Activated CD4-positive, alpha-beta T cell treated with anti-CD3 and anti-CD28 coated beads, Interleukin-2, Interleukin-4, amounts not matched to agents 100 ng/mL and 50 ng/mL, durations not matched to agents 16 hours and 8 hours (primary cell): ENCODE data around the gene GIMAP5.

Source experiments
- DNase-seq: peaks from one replicate; pipeline ENCODE4 v3.0.0-alpha.2; 2020; ENCODE audit warnings: low spot score

Gene GIMAP5

DNA sequence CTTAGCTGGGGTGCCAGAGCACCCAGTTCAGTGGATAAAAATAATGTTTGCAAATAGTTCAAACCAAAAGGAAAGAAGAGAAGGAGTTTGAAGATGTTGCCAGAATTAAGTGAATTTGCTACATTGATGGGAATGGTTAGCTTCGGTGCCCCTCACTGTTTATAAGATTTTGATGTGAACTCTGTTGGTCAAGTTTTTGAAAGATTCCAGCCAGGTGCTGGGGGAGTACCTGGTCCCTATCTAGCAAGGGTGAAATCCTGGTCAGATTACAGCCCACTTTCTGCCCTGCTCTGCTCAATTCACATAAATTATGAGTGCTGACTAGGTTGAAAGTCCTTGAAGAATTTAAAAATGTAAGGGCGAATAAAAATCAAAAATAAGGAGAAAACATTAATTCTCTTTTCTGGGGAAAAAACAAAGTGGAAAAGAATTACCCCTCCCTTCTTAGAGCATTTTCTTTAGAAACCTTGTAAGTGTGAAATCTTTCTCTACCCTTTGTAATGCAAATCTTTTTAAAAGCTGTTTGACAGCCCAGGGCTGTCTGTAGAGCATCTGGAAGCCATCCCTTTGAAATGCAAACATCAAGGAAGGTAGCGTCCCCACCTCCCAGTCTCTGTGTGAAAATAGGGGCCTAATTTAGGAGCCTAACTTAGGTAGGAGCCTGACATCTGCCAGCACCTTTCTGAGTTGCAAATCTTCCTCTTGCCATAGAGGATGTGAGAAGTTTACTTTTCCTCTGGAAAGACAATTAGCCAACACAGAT lies 1.4 kb upstream of the GIMAP5 start:
- no peak for DNase-seq

DNA sequence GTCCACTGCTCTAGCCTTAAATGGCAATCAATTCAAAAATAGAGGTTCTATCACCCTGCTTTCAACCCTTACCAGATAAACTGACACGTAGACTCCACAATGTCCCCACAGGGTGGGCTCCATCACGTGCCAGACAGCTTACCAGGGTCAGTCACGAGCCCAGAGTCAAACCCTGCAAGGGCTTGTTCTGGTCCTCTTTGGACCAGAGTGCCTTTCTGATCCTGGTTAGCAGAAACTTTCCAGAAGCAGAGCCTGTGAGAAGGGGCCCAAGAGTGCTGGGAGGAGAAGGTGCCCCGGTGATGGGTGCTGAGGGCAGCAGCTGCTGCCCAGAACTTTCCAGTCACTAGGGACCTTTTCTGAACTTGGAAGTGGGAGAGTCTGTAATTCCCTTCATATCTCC lies 354 bp upstream of the GIMAP5 start:
- no peak for DNase-seq

DNA sequence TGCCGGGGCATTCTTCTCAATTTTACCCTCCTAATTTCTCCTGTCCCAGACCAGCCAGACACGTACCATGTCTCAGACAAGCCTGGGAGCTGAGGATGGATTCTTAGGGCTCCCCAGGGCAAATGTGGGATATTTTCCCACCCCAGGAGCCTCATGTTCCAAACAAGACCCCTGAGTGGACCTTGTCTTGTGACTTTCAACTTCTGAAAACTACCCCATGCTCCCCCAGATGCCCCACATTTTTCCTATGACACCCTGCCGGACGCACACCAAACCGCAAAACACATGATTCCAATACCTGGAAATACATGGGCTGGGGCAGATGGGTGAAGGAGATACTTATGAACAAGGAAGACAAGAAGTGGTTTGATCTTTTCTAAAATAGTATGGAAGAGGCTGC lies 874 bp downstream of the GIMAP5 start:
- DNase-seq = no peak

DNA sequence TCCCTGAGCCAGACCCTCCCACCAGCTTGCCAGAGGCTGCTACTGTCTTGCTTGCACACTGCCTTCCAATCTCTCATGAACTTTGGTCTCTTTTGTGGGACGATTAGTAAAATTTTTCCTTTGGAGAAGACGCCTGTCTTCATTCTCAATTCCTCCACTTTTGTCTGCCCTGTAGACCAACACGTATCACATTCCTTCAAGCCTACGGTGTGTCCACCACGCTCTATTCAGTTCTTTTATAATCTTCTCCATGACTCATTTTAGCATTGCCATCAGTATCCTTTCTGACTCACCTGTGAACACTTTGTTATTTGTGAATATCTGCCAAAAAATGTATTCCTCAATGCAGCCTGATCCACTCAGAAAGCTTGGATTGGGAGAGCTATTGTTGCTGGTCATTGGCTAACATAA lies 1.4 kb downstream of the GIMAP5 start:
- no peak for DNase-seq

DNA sequence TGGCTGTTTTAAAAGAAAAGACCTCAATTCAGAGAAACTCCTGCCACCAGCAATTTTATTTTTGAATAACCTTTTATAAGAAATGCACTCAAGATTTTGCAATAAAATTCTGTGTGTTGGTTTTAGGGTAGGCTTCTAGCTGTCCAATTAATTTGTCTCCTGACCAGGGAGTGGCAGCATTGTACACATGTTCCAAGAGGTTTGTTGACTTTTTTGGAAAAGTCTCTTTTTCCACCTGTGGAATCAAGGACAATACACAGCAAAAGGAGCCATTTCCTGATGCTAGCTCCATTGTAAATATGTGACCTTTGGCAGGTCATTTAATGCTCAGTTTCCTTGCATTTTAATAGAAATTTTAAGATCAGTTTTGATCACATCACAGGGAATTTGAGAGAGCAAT lies 1.8 kb downstream of the GIMAP5 start:
- no peak for DNase-seq

DNA sequence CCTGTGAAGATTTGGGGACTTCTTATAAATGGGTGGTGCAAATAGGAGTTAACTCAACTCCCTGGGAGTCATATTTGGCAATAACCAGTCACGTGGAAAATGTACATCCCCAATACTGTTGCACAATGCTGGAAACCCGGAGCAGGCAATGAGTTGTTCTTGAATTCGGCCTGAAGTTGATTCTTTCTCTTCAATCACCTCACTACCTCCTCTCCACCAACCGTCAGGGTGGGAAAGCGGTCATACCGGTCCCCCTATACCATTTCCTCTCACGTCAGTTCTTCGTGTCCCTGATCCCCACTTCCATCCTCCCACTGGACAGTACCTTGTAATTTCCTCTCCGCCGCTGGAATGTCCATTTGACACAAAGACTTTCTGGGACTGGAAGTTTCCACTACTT lies 2.8 kb downstream of the GIMAP5 start:
- DNase-seq = no peak

DNA sequence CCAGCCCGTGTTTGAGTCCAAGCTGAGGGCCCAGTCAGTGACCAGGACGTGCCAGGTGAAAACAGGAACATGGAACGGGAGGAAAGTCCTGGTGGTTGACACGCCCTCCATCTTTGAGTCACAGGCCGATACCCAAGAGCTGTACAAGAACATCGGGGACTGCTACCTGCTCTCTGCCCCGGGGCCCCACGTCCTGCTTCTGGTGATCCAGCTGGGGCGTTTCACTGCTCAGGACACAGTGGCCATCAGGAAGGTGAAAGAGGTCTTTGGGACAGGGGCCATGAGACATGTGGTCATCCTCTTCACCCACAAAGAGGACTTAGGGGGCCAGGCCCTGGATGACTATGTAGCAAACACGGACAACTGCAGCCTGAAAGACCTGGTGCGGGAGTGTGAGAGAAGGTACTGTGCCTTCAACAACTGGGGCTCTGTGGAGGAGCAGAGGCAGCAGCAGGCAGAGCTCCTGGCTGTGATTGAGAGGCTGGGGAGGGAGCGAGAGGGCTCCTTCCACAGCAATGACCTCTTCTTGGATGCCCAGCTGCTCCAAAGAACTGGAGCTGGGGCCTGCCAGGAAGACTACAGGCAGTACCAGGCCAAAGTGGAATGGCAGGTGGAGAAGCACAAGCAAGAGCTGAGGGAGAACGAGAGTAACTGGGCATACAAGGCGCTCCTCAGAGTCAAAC lies 5.2 kb downstream of the GIMAP5 start:
- no peak for DNase-seq

DNA sequence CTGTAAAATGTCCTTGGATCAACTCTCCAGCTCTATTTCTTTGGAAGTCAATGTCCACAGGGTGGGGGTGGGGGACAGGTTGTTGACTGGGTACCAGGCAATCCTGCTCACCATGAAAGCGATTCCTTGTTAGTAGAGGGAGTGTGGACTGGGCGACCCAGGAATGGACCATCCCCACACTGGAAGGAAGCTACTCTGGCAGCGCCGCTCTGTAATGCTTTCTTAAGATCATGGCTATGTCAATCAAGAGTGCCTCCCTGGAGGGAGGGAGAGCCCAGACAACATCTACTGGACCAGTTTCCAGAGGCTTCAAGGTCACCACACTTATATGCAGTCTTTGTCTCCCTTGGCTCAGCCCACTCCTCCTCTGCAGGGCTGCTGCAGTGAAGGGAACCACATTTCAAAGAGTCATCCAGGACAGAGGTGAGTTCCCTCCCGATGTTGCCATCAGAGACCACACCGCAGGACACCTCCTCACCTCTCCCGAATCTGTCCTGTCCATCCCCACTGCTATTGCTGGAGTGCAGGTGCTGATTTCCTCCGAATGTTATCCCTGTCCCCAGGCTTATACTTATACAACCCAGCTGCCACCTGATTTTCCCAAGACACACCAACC lies 6.9 kb downstream of the GIMAP5 start:
- no peak for DNase-seq

DNA sequence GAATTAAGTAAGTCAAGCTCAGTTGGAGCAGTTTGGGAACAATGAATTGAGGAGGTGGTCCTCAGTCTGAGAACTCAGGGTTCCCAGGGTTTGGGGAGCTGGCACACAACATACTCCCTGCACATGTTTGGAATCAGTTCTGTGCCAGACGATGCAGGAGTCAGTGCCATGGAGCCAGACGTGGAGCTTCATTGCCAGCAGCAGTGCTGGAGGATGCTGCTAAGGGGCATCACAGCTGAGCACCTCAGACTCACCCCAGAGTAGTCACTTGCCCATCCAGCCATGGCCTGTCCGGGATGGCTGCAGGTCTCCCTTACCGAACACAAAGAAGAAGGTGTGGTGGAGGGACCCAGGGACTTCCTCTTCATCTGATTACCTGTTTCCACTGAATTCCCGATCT lies 7.9 kb downstream of the GIMAP5 start:
- no peak for DNase-seq

DNA sequence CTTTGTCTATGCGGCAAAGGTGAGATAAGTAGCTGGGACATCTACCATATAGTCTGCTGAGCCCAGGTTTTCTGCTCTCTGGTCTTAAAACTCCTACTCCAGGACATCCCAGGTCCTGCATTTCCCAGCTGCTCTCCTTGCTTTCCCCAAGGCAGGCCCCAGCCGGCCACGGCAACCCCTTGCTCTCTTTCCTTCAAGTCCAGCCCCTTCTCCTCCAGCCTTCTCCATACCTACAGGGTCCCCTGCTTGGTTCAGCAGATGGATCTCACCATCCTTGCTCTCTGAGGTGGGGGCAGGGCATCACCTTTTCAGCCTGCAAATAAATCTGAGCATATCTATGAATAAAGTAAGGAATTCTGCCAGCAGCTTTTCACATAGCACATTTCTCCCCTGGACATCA lies 8.7 kb downstream of the GIMAP5 start:
- DNase-seq = no peak

DNA sequence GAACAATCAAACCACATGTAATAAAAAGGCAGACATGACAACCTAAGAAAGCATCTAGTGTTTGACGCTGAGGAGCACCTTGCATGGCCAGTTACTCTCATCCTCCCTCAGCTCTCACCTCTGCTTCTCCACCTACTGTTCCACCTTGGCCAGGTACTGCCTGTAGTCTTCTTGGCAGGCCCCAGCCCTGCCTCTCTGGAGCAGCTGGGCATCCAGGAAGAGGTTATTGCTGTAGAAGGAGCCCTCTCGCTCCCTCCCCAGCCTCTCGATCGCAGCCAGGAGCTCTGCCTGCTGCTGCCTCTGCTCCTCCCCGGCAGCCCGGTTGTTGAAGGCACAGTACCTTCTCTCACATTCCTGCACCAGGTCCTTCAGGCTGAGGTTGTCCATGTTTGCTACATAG lies 9.7 kb downstream of the GIMAP5 start:
- DNase-seq = no peak

DNA sequence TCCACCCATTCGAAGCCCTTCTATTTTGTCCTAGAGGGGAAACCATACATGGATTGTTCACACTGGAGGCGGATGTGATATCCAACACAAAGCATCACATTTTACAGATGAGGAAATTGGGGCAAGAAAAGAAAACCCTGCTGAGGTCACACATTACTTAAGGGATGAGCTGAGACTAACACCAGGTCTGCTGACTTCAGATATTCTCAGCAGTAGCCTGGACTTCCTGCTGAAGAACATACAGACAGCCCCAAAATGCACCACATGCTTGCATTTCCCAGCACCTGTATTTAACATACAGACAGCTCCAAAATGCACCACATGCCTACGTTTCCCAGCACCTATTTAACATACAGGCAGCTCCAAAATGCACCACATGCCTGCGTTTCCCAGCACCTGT lies 11.2 kb downstream of the GIMAP5 start:
- no peak for DNase-seq

DNA sequence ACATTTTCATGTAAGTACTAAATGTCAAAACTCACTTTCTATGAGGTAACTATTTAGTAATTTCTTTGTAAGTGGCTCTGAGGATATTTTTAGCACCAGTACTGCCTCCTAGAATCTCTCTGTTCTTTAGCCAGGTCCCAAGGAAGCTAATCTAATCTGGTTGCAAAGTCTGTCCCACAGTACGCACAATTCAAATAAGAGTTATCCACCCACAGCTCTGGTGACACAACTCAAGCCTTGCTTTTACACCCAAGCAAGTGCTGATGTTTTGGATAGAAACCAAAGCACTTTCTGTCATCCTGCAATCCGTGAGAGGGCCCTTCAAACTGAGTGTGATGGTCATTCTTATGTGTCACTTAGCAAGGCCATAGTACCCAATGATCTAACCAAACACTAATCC lies 14.5 kb downstream of the GIMAP5 start:
- no peak for DNase-seq

DNA sequence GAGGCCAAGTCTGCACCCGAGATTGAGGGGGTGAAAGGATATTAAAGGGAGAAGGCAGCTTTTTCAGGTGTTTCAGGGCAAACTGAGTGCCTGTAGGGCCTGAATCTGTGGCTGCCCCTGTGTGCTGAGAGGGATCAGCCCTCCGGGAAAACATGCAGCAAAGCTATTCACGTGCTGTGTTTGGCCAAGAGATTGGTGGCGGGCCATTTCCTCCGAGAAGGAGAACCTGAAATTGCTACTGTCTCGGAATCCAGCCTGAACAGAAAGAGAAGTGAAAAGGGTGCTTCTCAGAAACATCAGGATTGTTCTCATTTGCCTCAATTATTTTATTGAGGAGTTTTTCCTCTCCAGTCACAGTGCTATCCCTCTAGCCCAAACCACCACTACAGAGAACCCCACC lies 16.0 kb downstream of the GIMAP5 start:
- no peak for DNase-seq

DNA sequence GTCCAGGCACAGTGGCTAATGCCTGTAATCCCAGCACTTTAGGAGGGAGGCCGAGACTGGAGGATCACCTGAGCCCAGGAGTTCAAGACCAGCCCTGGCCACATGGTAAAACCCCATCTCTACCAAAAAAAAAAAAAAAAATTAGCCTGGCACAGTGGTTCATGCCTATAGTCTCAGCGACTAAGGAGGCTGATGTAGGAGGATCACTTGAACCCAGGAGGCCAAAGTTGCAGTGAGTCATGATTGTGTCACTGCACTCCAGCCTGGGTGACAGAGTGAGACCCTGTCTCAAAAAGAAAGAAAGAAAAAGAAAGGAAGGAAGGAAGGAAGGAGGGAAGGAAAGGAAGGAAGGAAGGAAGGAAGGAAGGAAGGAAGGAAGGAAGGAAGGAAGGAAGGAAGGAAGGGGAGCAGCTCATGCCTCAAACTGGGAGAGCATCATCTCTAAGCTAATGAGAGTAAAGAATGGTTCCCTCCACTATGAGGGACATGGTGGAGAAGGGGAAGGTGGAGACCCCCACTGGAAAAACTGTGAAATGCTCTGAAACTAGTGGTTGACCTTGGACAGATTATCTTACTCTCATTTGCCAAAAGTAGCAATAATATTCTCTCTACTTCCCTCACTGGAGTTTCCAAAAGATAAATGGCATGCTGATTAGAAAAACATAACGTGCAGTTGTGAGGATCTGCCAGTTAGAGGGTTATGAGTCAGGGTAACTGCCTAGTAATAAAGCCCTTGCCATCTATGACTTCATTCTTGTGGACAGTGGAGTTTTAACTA lies 16.8 kb downstream of the GIMAP5 start:
- DNase-seq = peak; percentile 72

DNA sequence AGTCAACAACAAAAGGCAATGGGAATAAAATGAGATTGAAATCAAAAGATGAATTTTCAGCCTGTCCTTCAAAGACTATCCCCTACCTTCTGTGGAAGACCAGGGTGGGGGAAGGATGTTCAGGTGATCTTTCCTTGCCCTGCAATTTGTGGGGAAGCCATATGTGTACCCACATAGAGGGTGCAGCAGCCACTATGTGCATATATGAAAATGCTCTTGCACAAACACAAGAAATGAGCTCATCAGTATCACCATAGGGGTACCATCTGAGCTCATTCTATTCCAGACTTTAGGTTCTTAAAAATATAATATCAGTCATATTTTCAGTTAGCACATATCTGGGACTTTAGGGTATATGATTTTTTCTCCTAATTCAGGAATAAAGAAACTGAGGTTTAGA lies 17.7 kb downstream of the GIMAP5 start:
- DNase-seq = no peak

DNA sequence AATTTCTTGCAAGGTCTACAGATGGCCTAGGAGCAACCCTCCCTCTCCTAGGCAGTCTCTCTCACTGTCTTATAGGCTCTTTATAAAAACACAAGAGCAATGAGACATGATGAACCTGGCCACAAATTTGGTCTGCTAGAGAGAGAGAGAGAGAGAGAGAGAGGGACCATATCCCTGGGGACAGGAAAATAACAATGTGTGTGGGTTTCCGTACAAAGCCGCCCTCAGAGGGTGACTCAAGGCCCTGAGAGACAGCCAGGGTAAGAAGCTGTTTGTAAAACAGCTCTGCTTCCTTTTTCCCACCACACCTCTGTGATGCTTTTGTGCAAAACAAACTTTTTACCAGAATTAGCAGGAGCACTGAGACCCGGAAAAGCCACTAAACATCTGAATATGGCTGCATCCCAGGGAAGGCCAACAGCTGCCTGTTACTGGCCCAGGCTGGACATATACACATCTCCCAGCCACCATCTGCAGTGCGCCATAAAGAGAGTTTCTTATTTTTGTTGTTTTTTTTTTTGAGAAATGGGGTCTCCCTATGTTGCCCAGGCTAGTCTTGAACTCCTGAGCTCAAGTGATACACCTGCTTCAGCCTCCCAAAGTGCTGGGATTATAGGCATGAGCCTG lies 18.4 kb downstream of the GIMAP5 start:
- DNase-seq = peak; percentile 81

DNA sequence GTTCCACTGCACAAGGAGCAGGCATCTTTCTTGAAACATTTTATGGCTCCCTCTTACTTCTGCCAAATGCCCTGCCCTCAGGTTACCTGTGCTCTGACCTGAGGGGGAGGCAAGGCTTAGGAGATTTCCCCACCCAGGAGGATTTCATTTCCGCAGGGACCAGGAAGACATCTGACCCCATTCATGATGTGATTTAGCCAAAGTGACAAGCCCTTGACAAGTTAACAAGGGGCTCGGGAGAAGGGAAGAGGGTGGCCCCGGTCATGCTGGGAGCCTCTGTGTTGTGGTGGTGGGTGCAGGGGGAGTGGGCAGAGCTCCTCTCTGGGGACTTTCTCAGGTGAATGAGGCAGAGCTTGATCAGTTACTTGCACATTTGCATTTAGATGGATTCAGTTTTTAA lies 18.9 kb downstream of the GIMAP5 start:
- DNase-seq = no peak

DNA sequence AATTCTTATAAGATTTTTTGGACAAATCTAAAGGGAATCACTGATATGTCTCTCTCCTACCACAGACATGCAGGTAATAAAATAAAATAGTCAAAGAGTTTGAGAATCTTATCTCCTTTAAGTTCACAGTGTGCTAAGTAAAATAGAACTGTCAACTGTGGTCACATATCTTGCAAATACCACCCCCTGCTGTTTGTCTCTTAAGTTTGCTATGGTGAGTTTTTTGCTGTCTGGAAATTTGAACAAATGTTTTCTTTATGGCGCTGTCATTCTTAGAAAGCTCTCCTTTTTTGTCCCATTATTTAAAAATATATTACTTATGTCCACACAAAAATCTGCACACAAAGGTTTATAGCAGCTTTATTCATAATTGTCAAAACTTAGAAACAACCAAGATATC lies 19.6 kb downstream of the GIMAP5 start:
- peak; percentile 66 for DNase-seq

DNA sequence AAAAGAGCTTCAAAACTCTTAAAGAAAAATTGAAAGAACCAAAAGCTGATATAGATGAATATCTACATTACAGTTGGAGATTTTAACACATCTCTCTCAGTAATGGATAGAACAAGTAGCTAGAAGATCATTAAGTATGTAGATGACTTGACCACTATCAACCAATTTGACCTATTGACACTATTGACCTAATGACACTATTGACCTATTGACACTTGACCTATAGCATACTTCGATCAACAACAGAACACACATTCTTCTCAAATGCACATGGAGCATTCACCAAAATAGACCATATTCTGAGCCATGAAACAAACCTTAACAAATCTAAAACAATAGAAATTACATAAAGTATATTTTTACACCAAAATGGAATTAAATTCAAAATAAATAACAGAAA lies 22.3 kb downstream of the GIMAP5 start:
- DNase-seq = no peak

DNA sequence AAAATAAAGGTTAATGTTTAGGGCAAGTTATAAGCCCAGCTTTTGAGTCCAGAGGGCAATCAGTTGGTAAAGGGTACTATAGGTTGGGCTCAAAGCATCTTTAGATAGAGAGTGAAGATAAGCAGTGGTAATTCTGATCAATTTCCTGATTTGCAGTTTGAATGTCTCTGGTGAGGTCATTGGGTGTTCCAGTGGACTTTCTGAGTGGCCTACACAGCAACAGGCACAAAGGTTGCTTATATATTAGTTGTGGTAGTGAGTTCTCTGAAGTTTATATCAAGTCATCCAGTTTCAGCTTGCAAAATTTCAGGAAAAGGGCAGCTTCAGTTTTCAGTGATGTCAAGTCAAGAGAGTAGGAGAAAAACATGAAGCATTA lies 29.1 kb downstream of the GIMAP5 start:
- no peak for DNase-seq

DNA sequence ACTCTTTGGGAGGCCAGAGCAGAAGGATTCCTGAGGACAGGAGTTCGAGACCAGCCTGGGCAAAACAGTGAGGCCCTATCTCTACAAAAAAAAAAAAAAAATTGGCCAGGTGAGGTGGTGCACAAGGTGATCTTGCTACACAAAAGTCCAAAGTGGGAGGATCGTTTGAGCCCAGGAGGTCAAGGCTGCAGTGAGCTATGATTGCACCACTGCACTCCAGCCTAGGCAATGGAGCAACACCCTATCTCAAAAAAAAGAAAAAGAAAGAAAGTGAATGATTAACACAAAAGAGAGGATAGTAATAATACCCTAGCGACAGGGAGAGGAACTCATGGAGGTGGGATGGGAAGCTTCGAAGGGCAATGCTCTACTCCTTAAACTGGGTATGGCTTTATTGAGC lies 32.5 kb downstream of the GIMAP5 start:
- DNase-seq = no peak
